PC-3 (cell line): ENCODE data around the gene OPN1SW.

Experiments used
- EZH2 ChIP-seq: fragments of 300-600 bp; sonication (generic); IDR thresholded peaks from one replicate; pipeline ENCODE4 v1.6.1; 2017; ENCODE audit warnings: antibody characterized with exemption, mild to moderate bottlenecking, low read length; ENCODE audit not compliant: unreplicated experiment
- TF ChIP-seq, protein P1 (sequence below): fragments of 300-600 bp; sonication (generic); conservative IDR thresholded peaks from 2 replicates; pipeline ENCODE4 v1.5.1; 2017; ENCODE audit warnings: antibody characterized with exemption, low read depth, mild to moderate bottlenecking, low read length

- no peak for TF ChIP-seq EZH2
- TF ChIP-seq, protein P1, sequence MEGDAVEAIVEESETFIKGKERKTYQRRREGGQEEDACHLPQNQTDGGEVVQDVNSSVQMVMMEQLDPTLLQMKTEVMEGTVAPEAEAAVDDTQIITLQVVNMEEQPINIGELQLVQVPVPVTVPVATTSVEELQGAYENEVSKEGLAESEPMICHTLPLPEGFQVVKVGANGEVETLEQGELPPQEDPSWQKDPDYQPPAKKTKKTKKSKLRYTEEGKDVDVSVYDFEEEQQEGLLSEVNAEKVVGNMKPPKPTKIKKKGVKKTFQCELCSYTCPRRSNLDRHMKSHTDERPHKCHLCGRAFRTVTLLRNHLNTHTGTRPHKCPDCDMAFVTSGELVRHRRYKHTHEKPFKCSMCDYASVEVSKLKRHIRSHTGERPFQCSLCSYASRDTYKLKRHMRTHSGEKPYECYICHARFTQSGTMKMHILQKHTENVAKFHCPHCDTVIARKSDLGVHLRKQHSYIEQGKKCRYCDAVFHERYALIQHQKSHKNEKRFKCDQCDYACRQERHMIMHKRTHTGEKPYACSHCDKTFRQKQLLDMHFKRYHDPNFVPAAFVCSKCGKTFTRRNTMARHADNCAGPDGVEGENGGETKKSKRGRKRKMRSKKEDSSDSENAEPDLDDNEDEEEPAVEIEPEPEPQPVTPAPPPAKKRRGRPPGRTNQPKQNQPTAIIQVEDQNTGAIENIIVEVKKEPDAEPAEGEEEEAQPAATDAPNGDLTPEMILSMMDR = no peak
Observed at GRCh38 chr7:128783143-128783861, 7.7 kb upstream of the OPN1SW start.
